Urinary bladder (tissue), 4 donors: ENCODE measurements around the gene KDM2A. TPM values are rescaled to one million over a fixed set of nuclear protein-coding genes. Genes with fewer than 3 reads are reported as not detected.

ENCODE experiments used
- DNase-seq: peaks from one replicate; pipeline ENCODE4 v3.0.0-alpha.2; 2015; ENCODE audit errors: extremely low spot score
- H3K27ac ChIP-seq: one replicate; pipeline ENCODE4 v1.5.1; 2013; ENCODE audit warnings: low read depth, mild to moderate bottlenecking, moderate library complexity
- H3K36me3 ChIP-seq: one replicate; pipeline ENCODE4 v1.6.1; 2013; ENCODE audit warnings: mild to moderate bottlenecking, moderate library complexity; ENCODE audit not compliant: insufficient read depth
- H3K4me1 ChIP-seq: one replicate; pipeline ENCODE4 v1.6.1; 2013; ENCODE audit warnings: mild to moderate bottlenecking, moderate library complexity; ENCODE audit not compliant: insufficient read depth
- H3K4me3 ChIP-seq: one replicate; pipeline ENCODE4 v1.5.1; 2013; ENCODE audit warnings: low read depth, low read length
- WGBS: extraction: QIAGEN DNeasy Blood & Tissue Kit; methylation state at CpG from one replicate; pipeline ENCODE4 v1.1.7; 2013; 5-methylcytosine and 5-hydroxymethylcytosine counted together
- polyA plus RNA-seq: library from polyadenylated mRNA; stranded (reverse); fragments of 200-250 nt; gene quantifications from one replicate; pipeline ENCODE4 v1.2.3, GENCODE V29; 2013
- total RNA-seq: library from RNA; depleted of rRNA; stranded (reverse); fragments of >200 nt; gene quantifications from one replicate; pipeline ENCODE4 v1.2.3, GENCODE V29; 2014
- donor health status: healthy with polysubstance abuse.
- donor health status: healthy.

KDM2A gene
- total and polyA plus RNA-seq, 2 donors: 47.8 to 74.8 TPM

- peak overlapping the region; percentile 62 for H3K27ac ChIP-seq
- 1% methylated on average over 16 of the region's 16 CpGs for WGBS
- peak; percentile 64 for DNase-seq
- no peaks in the 10 kb centered on the region for H3K4me1 ChIP-seq
- H3K36me3 ChIP-seq: peaks cover 2% of the 10 kb centered on the region
- peak overlapping the region; percentile 59 for H3K4me3 ChIP-seq
These were observed 121.7 kb downstream of the KDM2A start for GRCh38 chr11:67240576-67241389.

GRCh38 chr11:67242548-67242947 lies 123.5 kb downstream of the KDM2A start:
- Histone ChIP-seq H3K36me3 (peaks cover 2% of the 10 kb centered on the region), H3K4me1 (no peaks in the 10 kb centered on the region), H3K27ac (no peak overlapping the region), H3K4me3 (no peak overlapping the region)
- DNase-seq: no peak
- 87% methylated on average over 1 of the region's 1 CpG for WGBS

GRCh38 chr11:67243051-67243450 lies 124.0 kb downstream of the KDM2A start:
- Histone ChIP-seq H3K4me3 (no peak overlapping the region), H3K36me3 (peaks cover 2% of the 10 kb centered on the region), H3K27ac (no peak overlapping the region), H3K4me1 (no peaks in the 10 kb centered on the region)
- WGBS: 84% methylated on average over 2 of the region's 2 CpGs
- no peak for DNase-seq

- H3K36me3 ChIP-seq: peaks cover 2% of the 10 kb centered on the region
- H3K4me3 ChIP-seq: no peak overlapping the region
- no peaks in the 10 kb centered on the region for H3K4me1 ChIP-seq
- no peak for DNase-seq
- 94% methylated on average over 11 of the region's 11 CpGs for WGBS
- H3K27ac ChIP-seq: no peak overlapping the region
These were observed 126.0 kb downstream of the KDM2A start for GRCh38 chr11:67245046-67245445.

GRCh38 chr11:67247946-67248550 lies 129.0 kb downstream of the KDM2A start:
- no peak for DNase-seq
- H3K36me3 ChIP-seq: peaks cover 5% of the 10 kb centered on the region
- H3K4me3 ChIP-seq: no peak overlapping the region
- peak overlapping the region; percentile 30 for H3K27ac ChIP-seq
- 84% methylated on average over 5 of the region's 5 CpGs for WGBS
- no peaks in the 10 kb centered on the region for H3K4me1 ChIP-seq

GRCh38 chr11:67248653-67249052 lies 129.6 kb downstream of the KDM2A start:
- H3K36me3 ChIP-seq: peaks cover 5% of the 10 kb centered on the region

GRCh38 chr11:67250059-67251043 lies 131.3 kb downstream of the KDM2A start:
- Histone ChIP-seq H3K27ac (no peak overlapping the region), H3K36me3 (peaks cover 10% of the 10 kb centered on the region), H3K4me3 (no peak overlapping the region), H3K4me1 (no peaks in the 10 kb centered on the region)
- DNase-seq: no peak
- 89% methylated on average over 37 of the region's 37 CpGs for WGBS

More at GRCh38 chr11:67248653-67249052, 129.6 kb downstream of the KDM2A start:
- Histone ChIP-seq H3K4me3 (no peak overlapping the region), H3K27ac (peak overlapping the region; percentile 30), H3K4me1 (no peaks in the 10 kb centered on the region)
- peak; percentile 70 for DNase-seq

- no peaks in the 10 kb centered on the region for H3K4me1 ChIP-seq
- peaks cover 10% of the 10 kb centered on the region for H3K36me3 ChIP-seq
- no peak overlapping the region for H3K4me3 ChIP-seq
- DNase-seq: no peak
- H3K27ac ChIP-seq: no peak overlapping the region
- WGBS: 71% methylated on average over 1 of the region's 1 CpG
These were observed 132.8 kb downstream of the KDM2A start for GRCh38 chr11:67251841-67252240.

GRCh38 chr11:67252831-67253239 lies 133.8 kb downstream of the KDM2A start:
- no peak overlapping the region for H3K27ac ChIP-seq
- DNase-seq: no peak
- no peaks in the 10 kb centered on the region for H3K4me1 ChIP-seq
- H3K36me3 ChIP-seq: peaks cover 10% of the 10 kb centered on the region
- no peak overlapping the region for H3K4me3 ChIP-seq
- WGBS: 75% methylated on average over 4 of the region's 4 CpGs

- peaks cover 10% of the 10 kb centered on the region for H3K36me3 ChIP-seq
- no peak for DNase-seq
- 91% methylated on average over 14 of the region's 14 CpGs for WGBS
These were observed 135.0 kb downstream of the KDM2A start for GRCh38 chr11:67253872-67254624.

GRCh38 chr11:67254798-67255197 lies 135.7 kb downstream of the KDM2A start:
- Histone ChIP-seq H3K4me3 (no peak overlapping the region), H3K36me3 (peaks cover 10% of the 10 kb centered on the region), H3K4me1 (no peaks in the 10 kb centered on the region), H3K27ac (no peak overlapping the region)
- no peak for DNase-seq
- WGBS: 86% methylated on average over 15 of the region's 15 CpGs

More at GRCh38 chr11:67253872-67254624, 135.0 kb downstream of the KDM2A start:
- H3K4me3 ChIP-seq: no peak overlapping the region
- H3K4me1 ChIP-seq: no peaks in the 10 kb centered on the region
- no peak overlapping the region for H3K27ac ChIP-seq

GRCh38 chr11:67255353-67255752 lies 136.3 kb downstream of the KDM2A start:
- no peak for DNase-seq
- H3K4me3 ChIP-seq: no peak overlapping the region
- no peak overlapping the region for H3K27ac ChIP-seq
- 89% methylated on average over 10 of the region's 10 CpGs for WGBS
- H3K4me1 ChIP-seq: no peaks in the 10 kb centered on the region
- peaks cover 10% of the 10 kb centered on the region for H3K36me3 ChIP-seq

GRCh38 chr11:67255864-67256263 lies 136.8 kb downstream of the KDM2A start:
- 84% methylated on average over 8 of the region's 8 CpGs for WGBS
- no peak overlapping the region for H3K27ac ChIP-seq

More at GRCh38 chr11:67255864-67256263, 136.8 kb downstream of the KDM2A start:
- peaks cover 7% of the 10 kb centered on the region for H3K36me3 ChIP-seq
- H3K4me1 ChIP-seq: no peaks in the 10 kb centered on the region
- no peak overlapping the region for H3K4me3 ChIP-seq
- no peak for DNase-seq
